Measurements from ENCODE around the gene LEKR1.

DNA sequence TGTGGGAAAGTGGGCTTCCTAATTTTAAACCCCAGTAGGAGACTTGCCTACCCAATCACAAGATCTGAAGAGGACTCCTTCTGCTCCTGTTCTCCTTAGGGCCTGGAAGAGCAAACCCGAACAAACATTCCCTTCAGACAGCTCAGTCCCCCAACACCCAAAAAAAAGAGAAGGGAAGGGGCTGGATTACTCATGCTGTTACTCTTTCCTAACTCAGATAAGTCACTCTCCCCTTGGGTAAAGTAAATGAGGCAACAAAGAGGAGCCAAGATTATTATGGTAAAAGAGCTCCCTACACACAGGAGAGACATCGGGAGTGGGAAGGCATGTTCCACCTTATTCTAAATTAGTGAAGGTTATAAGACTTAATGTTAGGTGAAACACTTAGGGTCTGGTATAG, 18.1 kb upstream of the LEKR1 start:
- TF ChIP-seq, protein P1, sequence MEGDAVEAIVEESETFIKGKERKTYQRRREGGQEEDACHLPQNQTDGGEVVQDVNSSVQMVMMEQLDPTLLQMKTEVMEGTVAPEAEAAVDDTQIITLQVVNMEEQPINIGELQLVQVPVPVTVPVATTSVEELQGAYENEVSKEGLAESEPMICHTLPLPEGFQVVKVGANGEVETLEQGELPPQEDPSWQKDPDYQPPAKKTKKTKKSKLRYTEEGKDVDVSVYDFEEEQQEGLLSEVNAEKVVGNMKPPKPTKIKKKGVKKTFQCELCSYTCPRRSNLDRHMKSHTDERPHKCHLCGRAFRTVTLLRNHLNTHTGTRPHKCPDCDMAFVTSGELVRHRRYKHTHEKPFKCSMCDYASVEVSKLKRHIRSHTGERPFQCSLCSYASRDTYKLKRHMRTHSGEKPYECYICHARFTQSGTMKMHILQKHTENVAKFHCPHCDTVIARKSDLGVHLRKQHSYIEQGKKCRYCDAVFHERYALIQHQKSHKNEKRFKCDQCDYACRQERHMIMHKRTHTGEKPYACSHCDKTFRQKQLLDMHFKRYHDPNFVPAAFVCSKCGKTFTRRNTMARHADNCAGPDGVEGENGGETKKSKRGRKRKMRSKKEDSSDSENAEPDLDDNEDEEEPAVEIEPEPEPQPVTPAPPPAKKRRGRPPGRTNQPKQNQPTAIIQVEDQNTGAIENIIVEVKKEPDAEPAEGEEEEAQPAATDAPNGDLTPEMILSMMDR (IDR thresholded peaks at IDR 0.05): no peak
- no peak for TF ChIP-seq POLR2A (IDR thresholded peaks at IDR 0.05)
